NCI-H146 treated with DMSO at 0.1 percent for 48 hours (cell line): ENCODE results near the gene NCAM1.

ENCODE experiments used
- DNase-seq: peaks from one replicate; lab custom pipeline; 2025; ENCODE audit not compliant: unreplicated experiment; lab: John Stamatoyannopoulos, UW

The NCAM1 gene

GRCh38 chr11:113124578-113124977, 163.4 kb downstream of the NCAM1 start:
- DNase-seq, result no peak

DNA sequence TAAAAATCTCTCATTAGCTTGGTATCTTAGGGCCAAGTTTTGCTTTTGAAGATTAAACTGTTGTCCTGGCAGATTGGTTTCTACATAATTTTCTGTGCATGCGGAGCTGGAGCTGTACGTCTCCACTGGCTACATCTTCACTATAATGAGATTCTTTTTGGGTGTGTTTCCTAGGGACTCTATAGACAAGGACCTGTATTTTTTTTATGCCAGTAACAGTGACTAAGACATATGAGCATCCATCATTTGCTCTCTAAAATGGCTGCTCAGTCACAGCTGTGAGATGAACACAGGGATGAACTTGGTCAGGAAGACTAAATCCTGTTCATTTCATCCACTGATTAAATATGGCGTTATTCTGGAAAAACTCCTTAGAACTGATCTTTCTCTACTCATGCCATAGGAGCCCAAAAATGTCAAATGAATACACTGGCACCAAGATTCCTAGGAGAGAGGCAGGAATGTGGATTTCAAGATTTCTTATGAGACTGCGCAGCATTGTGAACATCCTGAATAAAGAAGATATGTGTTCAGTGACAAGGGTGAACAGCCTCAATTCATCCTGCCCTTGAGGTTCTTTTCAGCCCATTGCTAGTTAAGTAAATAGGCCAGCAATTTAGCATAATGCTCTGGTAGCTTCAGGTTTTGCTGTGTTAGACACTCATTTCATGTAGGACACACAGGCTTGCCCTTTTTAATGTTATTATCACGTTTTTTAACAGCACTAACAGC, 168.2 kb downstream of the NCAM1 start:
- DNase-seq, result no peak

- DNase-seq, result no peak
Observed at GRCh38 chr11:113131036-113131775, 170.0 kb downstream of the NCAM1 start.

GRCh38 chr11:113133071-113133470, 171.9 kb downstream of the NCAM1 start:
- DNase-seq, result no peak

DNA sequence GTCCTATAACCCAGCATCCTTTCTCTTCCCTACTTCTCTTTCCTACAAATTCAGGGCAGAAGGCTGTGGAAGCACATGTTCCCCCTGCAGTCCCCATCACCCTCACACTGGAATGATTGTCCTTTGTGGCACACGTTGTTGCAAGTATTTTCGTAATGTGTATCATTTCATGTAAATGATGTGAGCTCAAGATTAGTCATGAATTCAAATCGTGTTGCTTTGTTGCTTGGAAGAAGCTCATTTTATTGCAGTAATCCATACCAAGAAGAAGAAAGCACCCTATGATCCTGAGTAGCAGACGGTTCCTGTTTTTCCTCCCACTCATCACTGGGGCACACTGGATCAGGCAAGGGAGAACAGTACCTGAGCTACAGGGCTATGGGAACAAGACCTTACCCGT, 173.4 kb downstream of the NCAM1 start:
- no peak for DNase-seq

GRCh38 chr11:113137713-113138529, 176.7 kb downstream of the NCAM1 start:
- DNase-seq, result peak; percentile 75

GRCh38 chr11:113138731-113139130, 177.5 kb downstream of the NCAM1 start:
- no peak for DNase-seq

DNA sequence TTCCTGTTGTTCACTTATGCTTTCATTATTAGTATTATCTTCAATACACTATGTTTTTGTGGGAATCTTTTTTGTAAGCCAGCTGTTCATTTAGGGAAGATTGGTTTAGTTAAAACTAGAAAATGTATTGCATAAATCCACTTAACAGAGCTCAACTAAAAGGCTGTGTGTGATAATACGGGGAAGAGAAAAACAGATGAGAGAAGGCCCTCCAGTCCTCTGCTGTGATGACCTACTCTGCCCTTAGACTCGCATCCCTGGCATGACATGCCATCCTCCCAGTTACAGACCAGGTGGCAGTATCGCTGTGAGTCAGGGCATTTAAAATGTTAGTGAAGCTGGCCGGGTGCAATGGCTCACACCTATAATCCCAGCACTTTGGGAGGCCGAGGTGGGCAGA, 179.8 kb downstream of the NCAM1 start:
- no peak for DNase-seq

GRCh38 chr11:113142508-113142907, 181.3 kb downstream of the NCAM1 start:
- DNase-seq, result no peak

DNA sequence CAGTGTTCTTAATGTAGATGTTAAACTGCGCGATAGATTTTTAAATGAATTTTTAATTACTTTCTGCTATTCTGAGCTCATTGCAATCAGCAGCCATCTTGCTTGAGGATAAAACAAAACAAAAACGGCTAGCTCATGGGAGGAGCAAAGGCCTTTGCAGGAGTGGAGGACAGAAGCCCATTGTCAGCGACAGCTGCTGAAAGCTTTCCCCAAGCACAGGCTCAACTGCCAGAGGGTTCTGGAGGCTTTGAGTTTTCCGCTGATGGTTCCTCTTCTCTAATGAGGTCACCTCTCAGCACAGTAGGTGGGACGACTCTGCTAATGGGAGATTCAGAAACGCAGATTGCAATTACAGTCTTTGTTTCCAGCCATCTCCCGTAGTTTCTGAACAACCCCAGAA, 186.0 kb downstream of the NCAM1 start:
- DNase-seq, result peak; percentile 89

DNA sequence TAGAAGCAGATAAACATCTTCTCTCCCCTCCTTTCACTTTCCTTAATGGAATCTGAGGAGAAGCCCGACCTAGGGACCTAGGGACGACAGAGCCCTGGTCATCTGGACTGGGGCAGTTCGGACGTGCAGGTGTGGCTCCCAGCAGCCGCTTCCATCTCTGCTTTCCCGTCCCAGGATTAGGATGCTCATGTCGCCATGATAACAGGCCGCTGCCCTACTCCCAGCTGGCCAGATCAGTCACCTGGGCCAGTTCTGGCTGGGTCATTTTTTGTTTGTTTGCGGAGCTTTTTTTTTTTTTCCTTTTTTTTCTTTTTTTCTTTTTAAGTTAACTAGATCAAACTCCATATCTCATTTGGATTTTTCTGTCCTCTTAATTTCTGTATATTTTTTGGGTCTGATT, 186.9 kb downstream of the NCAM1 start:
- DNase-seq, result no peak

GRCh38 chr11:113148652-113149051, 187.4 kb downstream of the NCAM1 start:
- DNase-seq, result no peak

GRCh38 chr11:113151521-113151920, 190.3 kb downstream of the NCAM1 start:
- DNase-seq, result no peak

GRCh38 chr11:113152500-113152899, 191.3 kb downstream of the NCAM1 start:
- DNase-seq, result no peak

DNA sequence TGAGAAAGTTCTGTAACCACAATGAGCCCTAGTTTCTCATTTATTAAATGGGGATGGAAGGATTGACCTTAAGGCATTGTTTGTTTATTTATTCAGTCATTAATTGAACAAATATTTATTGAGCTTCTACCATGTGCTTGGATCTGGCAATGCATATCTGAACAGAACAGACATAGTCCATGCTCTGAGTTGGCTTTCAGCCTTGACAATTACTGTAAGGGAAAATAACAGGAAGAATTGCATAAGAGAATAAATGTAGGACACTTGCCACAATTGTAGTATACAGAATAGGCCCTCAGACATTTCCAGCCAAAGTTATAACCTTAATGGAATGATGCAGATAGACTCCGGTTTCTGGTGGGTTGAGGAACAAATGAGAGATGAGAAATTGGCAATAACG, 192.6 kb downstream of the NCAM1 start:
- DNase-seq, result no peak

GRCh38 chr11:113159988-113160807, 199.0 kb downstream of the NCAM1 start:
- DNase-seq, result no peak

GRCh38 chr11:113160808-113161124, 199.5 kb downstream of the NCAM1 start:
- no peak for DNase-seq

DNA sequence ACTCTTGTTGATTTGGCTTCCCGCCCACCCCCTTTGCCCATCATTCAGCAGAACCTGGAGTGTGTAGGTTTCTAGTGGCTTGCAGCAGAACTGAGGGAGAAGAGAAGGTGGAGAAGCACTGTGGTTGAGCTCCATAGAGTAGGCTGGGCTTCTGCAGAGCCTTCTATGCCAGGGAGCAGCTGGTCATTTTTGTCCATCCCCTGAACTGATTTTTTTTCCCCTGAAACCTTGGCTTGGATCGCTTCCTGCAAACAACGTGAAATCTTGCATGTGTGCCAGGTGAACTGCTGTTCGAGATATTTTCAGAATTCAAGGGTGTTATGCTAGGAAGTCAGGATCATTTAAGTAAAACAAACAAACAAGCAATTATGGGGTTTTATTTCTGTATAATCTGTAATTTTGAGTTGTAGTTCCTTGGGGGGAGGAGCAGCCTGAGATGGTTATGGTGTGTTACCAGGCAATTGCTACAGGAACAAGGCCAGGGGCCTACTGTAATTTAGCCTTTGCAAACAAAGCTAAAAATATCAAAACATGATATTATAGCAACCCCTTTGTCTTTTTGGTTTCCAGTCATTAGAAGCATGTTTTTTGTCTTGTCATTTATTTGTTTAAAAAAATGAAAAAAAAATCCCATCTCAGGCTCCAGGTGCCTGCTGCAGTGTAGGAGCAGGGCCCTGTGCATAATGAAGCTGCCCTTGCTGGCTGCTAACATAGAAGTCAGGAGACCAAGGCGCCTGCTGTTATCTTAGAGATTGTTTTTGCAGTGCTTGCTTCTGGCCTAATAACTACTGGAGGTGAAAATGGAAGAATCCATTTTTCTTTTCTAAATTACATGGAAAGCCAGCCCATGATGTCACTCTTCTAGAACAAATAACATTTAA, 200.7 kb downstream of the NCAM1 start:
- peak; percentile 89 for DNase-seq

- peak; percentile 87 for DNase-seq
Observed at GRCh38 chr11:113162592-113162962, 201.4 kb downstream of the NCAM1 start.
